Activated gamma-delta T cell treated with Interleukin-2 at 50 U/mL for 16 hours (primary cell): ENCODE results near the gene PRSS57.
A peak's percentile ranks its signal among the peaks of the same experiment; 100 is the strongest.

ENCODE experiments used
- DNase-seq: peaks from one replicate; pipeline ENCODE4 v3.0.0-alpha.2; 2020

Gene PRSS57

GRCh38 chr19:648904-649801 is 46.1 kb downstream of the PRSS57 start:
- no peak for DNase-seq

DNA sequence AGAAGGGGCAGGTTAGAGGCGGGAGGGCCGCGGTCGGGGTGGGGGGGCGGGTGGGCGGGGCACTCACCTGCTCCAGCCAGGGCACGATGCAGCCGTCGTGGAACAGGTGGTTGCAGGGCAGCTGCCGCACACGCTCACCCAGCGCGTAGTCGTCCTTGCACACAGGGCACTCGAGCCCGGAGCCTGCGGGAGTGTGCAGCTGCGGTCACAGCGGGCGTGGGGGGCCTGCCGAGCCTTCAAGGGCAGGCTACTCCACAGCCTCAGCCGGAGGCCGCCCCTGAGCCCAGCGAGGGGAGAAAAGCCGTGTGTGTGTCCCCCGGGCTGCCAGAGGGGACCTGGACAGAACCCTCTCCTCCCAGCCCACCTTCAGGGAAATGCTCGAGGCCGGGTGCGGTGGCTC is 46.9 kb downstream of the PRSS57 start:
- DNase-seq, result no peak

GRCh38 chr19:647566-648284 is 47.5 kb downstream of the PRSS57 start:
- DNase-seq, result no peak

GRCh38 chr19:646779-647565 is 48.3 kb downstream of the PRSS57 start:
- no peak for DNase-seq

DNA sequence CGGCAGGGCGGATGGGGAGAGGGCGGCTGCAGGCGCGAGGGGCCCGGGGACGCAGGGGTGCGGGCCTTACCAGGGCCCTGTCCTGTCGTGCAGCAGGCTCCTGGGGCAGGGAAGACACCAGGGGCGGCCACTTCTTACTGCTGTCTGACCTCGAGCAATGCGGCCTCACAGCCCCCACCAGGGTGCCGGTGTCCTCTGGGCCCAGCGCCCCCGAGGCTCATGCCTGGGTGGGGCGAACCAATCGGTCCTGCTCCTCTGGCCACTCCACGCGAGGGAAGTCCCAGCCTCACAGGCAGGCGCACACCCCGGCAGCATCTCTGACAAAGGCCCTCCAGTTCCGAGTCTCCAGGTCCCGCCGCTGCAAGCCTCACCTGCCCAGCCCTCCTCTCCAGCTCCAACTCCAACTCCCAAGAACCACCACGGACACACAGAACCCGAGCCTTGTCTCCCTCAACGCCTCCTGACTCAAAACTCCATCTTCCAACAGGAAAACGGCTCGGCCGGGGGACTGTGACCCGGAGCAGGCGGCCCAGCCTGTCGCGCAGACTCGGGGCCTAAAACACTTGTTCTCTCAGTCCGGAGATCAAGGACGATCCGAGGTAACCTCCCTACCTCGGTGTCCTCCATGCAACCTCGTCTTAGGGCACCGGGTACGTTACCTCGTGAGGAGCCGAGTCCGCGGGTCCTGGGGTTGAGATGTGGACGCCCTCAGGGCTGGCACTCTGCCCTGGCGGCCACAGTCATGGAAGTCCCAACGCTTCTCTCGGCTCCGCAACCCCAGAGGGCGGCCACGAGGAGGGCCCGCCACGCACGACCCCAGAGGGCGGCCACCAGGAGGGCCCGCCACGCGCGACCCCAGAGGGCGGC is 49.1 kb downstream of the PRSS57 start:
- no peak for DNase-seq

GRCh38 chr19:644789-645188 is 50.5 kb downstream of the PRSS57 start:
- DNase-seq, result no peak

DNA sequence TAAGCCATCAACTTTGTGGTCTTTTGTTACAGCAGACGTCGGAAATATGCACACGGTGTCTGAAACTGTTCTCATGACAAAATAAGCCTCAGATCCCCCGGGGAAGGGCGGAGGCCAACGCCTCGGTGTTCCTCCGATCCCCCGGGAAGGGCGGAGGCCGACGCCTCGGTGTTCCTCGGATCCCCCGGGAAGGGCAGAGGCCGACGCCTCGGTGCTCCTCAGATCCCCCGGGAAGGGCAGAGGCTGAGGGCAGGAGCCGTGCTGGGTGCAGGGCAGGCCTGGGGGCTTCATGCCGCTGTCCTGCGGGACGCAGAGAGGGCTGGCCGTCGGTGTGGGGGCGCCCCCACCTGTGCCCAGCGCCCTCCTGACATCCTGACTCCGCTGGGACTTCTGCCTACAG is 50.9 kb downstream of the PRSS57 start:
- DNase-seq, result no peak

GRCh38 chr19:643736-644135 is 51.5 kb downstream of the PRSS57 start:
- no peak for DNase-seq

DNA sequence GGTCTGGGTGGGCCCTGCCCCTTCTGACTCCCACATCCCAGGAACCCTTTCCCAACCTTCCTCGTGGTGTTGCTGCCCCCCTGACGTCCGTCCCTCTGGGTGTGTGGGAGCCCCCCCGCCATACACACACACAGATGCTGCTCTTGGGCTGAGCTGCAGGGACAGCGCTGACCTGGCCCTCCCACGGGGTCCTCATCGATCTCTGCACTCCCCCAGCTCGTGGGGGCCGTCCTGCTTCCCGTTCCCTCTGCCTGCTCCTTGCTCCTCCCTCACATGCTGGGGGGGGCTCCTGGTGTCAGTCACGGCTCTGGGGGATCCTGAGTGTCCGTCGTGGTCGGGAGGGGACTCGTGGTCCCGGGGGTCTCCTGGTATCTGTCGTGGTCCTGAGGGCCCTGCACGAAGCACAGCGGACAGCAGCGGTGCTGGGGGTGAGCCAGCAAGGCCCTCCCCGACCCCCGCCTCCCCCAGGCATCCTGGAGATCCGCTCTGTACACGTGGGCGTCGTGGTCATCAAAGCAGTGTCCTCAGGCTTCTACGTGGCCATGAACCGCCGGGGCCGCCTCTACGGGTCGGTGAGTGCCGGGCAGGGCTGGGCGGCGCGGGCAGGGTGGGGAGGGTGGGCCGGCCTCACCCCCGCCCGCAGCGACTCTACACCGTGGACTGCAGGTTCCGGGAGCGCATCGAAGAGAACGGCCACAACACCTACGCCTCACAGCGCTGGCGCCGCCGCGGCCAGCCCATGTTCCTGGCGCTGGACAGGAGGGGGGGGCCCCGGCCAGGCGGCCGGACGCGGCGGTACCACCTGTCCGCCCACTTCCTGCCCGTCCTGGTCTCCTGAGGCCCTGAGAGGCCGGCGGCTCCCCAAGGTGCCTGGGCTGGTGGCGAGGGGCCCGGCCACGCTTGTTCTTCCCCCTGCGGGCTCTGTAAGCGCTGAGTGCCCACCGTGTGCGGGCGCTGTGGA is 52.2 kb downstream of the PRSS57 start:
- DNase-seq, result no peak

DNA sequence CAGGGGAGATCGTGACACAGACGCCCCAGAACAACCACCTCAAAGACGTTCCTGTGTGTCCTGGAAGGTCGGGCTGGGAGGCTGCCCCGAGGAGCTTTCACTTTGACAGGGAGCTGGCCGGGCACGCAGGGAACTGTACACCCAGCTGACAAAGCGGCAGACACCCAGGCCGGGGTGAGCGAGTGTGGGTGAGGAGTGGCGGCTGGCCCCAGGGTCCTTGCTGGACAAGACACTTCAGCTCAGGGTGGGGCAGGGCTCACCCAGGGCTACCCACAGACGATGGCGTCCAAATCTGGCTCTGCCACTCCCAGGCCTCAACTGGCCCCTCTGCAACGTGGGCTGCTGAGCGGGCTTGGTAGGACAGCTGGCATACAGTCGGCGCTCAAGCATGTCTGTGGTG is 53.5 kb downstream of the PRSS57 start:
- DNase-seq, result no peak

DNA sequence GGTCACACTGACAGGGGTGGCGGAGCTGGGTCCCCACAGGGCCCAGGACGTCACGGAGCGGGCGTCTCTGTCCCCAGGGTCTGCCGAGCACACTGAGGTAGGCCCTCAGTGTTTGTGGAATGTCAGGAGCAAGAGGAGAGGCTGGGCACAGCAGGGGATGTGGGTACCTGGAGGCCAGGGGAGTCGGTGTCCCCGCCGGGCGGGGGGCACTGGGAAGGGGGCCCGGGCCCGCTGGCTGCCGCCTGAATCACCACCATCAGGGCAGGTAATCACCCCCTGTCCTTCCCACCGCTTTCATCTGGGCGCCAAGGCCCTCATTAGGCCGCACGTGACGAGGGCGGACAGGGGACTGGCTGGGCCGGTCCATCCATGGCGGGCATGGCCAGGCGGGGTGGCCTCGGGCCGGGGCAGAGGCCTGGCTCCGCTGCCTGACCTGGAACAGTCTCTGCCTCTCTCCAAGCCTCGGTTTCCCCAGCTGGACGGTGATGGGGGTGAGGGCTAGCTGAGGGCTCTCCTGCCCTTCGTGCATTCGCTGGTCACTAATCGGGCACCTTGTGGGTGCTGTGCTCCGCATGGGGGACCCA is 54.6 kb downstream of the PRSS57 start:
- DNase-seq, result no peak

- no peak for DNase-seq
Observed at GRCh38 chr19:640161-640558, 55.1 kb downstream of the PRSS57 start.

- peak; percentile 97 for DNase-seq
Observed at GRCh38 chr19:639253-640160, 55.7 kb downstream of the PRSS57 start, which contains the start of gene FGF22. FGF22 (plus strand) TSS chr19:639879; CDS start chr19:639926, 47 bp downstream.

DNA sequence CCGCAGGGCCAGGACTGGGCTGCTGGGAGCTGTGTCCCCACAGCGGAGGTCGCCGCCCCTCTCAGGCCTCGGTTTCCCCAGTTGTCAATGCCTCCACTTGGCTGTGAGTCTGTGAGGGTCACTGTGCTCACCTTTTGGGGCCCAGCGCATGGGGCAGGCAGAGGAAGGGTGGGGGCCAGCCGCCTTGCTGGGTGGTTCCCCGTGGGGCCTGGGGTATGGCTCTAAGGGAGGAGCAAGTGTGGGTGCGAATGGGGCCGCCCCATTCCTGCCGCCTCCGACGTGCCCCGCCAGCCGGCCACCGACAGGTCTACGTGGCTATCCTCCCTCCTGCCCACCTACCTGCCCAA is 56.4 kb downstream of the PRSS57 start:
- DNase-seq, result no peak
